ENCODE measurements around the gene RHEBL1.

RHEBL1 gene

GRCh38 chr12:49026101-49026500 is 43.7 kb downstream of the RHEBL1 start:
- H3K4me3 ChIP-seq (replicated peaks; ENCODE audit: low read depth, low read length) = no peak overlapping the region
- DNase-seq (ENCODE audit: extremely low read depth, low read depth) = no peak
- TF ChIP-seq CTCF (IDR thresholded peaks at IDR 0.05; ENCODE audit: low read depth, low read length, missing control alignments) = no peak

DNA sequence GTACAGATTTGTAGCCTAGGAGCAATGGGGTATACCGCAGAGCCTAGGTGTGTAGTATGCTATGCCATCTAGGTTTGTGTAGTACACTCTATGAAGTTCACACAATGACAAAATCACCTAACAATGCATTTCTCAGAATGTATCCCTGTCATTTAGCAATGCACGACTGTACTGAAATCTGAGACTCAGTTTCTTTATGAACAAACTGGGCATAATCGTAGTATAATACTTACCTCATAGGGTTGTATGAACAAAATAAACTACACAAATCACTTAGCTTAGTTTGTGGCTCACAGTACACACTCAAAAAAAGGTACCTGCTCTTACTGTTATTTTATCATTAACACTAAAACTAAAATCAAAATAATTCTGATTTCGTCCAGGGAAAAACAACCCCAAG is 44.3 kb downstream of the RHEBL1 start:
- no peak for TF ChIP-seq CTCF (IDR thresholded peaks at IDR 0.05; ENCODE audit: low read depth, low read length, missing control alignments)
- no peak overlapping the region for H3K4me3 ChIP-seq (replicated peaks; ENCODE audit: low read depth, low read length)
- no peak for DNase-seq (ENCODE audit: extremely low read depth, low read depth)

- H3K4me3 ChIP-seq (replicated peaks; ENCODE audit: low read depth, low read length) = no peak overlapping the region
- no peak for TF ChIP-seq CTCF (IDR thresholded peaks at IDR 0.05; ENCODE audit: low read depth, low read length, missing control alignments)
- no peak for DNase-seq (ENCODE audit: extremely low read depth, low read depth)
Observed at GRCh38 chr12:49024543-49024942, 45.2 kb downstream of the RHEBL1 start.

DNA sequence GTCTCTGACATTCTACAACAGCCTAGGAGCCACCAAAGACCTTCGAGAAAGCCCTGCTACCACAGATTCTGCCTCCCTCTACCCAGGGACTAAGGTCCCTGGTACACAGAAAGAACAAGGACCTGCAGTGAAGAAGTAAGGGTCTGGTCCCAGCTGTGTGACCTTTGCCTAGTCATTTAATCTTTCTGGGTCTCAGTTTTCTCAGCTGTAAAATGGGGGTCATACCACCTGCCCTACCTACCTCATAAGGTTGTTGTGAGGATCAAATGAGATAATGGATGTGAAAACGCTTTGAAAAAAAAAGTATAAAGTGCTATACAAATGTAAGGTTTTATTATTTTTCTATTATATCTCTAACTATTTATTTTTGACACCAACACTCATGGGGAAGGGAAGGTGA is 46.0 kb downstream of the RHEBL1 start:
- H3K4me3 ChIP-seq (replicated peaks; ENCODE audit: low read depth, low read length) = no peak overlapping the region
- DNase-seq (ENCODE audit: extremely low read depth, low read depth) = no peak
- no peak for TF ChIP-seq CTCF (IDR thresholded peaks at IDR 0.05; ENCODE audit: low read depth, low read length, missing control alignments)

DNA sequence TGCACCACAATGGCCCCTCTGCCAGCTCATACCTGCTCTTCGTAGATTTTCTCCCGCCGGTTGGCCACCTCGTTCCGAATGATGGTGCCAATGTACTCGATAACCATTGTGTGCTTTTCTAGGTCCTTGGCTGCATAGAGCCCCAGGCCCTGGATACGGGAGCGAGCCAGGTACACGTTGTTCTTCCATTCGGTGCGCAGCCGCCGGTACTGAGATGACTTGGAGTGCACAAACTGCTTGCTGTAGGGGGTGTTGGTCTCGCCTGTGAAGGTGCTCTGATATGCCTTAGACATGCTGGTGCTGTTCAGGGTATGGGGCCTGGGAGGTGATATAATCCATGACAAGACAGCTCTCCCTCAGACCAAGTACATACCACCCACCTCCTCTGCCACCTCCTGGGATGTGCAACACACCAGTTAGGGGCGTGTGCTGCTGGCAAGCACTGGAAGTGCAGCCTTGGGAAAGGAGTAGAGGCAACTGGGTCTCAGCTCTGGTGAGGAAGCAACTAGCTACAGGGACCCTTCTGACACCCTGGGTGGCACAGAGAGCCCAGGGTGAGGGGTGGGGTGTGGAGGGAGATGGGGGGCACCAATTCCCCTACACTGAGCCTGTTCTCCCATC is 47.1 kb downstream of the RHEBL1 start:
- no peak for TF ChIP-seq CTCF (IDR thresholded peaks at IDR 0.05; ENCODE audit: low read depth, low read length, missing control alignments)
- H3K4me3 ChIP-seq (replicated peaks; ENCODE audit: low read depth, low read length) = no peak overlapping the region
- DNase-seq (ENCODE audit: extremely low read depth, low read depth) = no peak

- no peak for DNase-seq (ENCODE audit: extremely low read depth, low read depth)
- H3K4me3 ChIP-seq (replicated peaks; ENCODE audit: low read depth, low read length) = no peak overlapping the region
- no peak for TF ChIP-seq CTCF (IDR thresholded peaks at IDR 0.05; ENCODE audit: low read depth, low read length, missing control alignments)
Observed at GRCh38 chr12:49021292-49021915, 48.4 kb downstream of the RHEBL1 start.

- DNase-seq (ENCODE audit: extremely low read depth, low read depth) = no peak
- TF ChIP-seq CTCF (IDR thresholded peaks at IDR 0.05; ENCODE audit: low read depth, low read length, missing control alignments) = no peak
- no peak overlapping the region for H3K4me3 ChIP-seq (replicated peaks; ENCODE audit: low read depth, low read length)
Observed at GRCh38 chr12:49020441-49020840, 49.3 kb downstream of the RHEBL1 start.
